ENCODE data around the gene EHD4.

Gene EHD4

GRCh38 chr15:41852736-41853590, 119.4 kb downstream of the EHD4 start:
- no peak for DNase-seq

DNA sequence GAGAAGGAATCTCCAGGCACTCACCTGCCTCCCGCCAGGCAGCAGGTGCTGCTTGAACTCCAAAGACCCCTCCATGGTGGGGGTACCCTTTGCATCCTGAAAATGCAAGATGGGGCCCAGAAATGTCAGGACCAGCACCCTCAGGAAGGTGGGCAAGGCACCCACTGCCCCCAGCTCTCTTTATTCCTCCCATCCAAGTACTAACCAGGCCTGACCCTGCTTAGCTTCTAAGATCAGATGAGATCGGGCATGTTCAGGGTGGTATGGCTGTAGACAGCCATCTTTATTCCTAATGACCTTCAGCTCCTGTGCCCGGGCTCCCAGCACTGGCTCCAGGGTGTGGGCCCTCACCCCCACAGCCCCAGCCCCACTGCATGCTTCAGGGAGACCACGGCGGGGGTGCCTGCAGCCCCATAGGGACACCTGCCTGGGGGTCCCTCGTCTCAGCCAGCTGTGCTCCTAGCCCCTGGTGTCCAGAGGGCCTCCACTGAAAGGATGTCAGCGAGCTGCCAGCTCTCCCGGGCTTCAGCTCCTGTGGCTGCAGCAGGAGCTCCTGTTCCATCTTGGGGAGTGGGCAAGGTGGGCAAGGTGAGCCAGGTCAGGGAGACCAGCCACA, 120.5 kb downstream of the EHD4 start:
- no peak for DNase-seq

GRCh38 chr15:41851167-41851523, 121.2 kb downstream of the EHD4 start:
- no peak for DNase-seq

DNA sequence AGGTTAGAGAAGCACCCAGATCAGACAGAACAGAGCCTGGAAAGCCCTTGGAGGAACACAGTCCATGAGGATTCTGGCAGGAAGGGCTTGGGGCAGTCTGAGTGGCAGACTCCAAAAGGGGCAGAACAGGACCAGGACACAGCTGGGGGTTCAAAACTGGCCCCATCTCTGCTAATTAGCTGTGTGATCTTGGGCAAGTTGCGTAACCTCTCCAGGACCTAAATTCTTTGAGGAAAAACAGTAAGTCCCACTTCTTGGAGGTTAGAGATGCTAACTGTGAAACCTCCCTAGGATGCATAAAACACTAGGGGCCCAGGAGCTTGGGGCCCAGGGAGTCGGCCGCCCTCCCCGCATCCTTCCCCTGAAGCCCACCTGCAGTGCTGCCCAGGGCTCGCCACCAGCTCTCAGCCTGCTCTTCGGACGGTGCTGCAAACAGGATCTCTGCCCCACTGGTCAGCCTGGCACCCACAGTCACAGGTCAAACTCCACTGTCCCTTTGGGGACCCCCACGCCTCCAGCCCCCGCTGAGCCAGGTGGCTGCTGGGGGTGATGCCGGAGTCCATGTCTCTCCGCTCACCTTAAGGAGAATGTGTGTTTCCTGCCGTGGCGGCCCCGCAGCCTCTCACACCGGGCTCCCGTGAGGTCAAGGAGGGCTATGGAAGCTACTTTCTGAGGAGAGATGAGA, 121.7 kb downstream of the EHD4 start:
- DNase-seq: no peak

DNA sequence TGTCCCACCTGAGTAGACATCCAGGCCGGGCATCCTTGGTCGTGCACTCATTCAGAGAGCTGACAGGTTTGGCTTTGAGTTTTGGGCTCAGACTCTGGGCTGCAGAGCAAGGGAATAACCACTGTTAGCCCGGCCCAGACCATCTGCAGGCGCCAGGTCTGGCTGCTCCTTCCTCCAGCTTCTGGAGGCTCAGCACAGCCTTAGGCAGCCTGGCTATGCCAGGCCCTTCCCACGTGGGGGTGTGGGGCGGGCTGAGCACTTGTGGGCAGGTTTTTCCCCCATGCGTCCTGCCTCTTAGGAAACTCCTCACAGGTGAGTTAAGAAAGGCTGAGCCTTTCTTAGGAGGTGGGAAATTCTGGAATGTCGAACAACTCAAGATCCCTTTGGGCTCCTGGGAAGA, 122.5 kb downstream of the EHD4 start:
- DNase-seq: no peak

- DNase-seq: no peak
Observed at GRCh38 chr15:41849204-41849603, 123.2 kb downstream of the EHD4 start.

DNA sequence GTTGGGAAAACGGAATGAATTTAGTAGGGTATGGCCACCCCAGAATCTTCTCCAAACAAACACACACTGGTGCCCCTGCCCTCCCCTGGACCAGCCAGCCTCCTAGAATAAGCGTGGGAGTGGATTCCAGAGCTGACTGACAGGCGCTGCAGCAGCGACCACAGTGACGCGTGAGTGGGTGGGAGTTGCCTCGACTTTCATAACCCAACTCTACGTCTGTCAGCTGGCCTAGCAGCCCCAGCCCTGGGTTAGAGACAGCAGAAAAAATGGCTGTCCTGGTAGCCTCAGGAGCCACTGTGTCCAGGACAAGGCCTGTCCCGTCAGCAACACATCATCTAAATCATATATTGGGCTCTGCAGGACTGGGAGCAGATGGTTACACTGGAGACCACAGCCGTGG, 123.7 kb downstream of the EHD4 start:
- no peak for DNase-seq

- no peak for DNase-seq
Observed at GRCh38 chr15:41847981-41848380, 124.4 kb downstream of the EHD4 start.

- no peak for DNase-seq
Observed at GRCh38 chr15:41847206-41847605, 125.2 kb downstream of the EHD4 start.
